Measurements from ENCODE around the gene VAPA.

VAPA gene

GRCh38 chr18:9915291-9916076, 1.7 kb downstream of the VAPA start:
- no peak for DNase-seq

DNA sequence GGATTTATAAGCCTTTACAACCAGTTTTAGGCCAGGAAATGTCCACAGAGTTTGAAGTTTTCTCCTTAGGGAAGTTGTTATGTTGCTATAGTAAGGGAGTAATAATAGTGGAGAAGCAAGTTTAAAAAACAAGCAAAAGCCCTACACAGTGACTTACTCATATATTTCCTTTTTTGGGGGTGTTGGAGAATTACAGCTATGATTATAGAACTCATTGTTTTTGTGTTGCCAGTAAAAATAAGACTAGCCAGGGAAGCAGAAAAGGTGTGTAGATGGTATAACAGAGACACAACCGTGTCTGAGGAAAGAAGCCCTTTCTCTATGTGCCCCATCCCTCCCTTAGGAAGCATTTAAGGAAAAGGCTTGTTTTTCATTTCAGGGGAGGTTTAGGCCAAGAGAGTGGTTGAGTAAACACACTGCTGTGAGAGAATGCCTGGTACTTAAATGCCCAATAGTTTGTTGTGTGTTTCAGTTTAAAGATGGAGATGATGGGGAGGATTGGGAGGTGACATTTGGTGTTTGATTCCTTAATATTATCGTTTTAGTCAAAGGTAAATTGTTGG, 2.3 kb downstream of the VAPA start:
- DNase-seq, result peak; percentile 9 to 49

DNA sequence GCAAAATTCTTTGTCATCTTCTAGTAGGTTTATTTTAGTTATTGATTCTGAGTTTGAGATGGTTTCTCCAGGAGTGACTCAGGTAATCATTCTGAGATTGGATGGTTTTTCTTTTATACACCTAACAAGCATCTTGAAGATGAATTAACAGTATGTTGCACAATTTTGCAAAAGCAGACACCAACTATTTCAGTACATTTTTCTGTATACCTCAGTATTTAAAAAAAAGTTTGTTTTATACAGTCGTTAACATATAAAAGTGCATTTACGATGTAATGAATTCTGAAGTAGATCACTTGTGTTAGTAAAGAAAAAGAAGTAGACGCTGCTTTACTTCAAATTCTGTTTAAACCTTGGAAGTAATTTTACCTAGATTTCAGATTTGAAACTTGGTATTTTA, 3.0 kb downstream of the VAPA start:
- no peak for DNase-seq

DNA sequence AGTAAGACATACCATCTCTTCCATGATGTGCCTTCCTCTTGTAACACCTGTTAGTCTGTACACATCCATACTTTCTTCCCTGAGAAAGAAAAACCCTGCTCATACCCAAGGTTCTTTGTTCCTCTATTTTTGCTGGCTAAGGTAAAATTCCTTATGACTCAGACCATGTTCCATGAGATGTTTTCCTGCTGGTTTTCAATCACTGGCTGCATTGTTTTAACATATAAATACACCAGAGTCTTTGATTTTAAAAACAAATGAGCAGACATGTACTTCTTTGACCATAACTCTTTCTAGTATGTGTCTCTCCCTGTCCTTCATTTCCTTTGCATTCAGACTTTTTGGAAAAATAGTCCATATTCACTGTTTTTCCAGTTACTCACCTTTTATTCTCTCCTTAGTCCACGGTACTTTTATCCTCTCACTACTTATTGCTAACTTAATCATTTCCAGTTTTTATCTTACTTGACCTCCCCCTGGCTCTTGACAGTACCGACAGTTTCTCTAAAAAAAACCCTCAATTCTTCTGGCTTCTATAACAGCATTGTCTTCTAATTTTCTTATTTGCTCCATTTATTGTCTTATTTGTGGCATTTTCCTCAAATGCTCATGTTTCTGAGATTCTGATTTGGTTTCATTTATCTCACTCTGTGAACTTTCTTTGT, 4.3 kb downstream of the VAPA start:
- DNase-seq, result no peak

DNA sequence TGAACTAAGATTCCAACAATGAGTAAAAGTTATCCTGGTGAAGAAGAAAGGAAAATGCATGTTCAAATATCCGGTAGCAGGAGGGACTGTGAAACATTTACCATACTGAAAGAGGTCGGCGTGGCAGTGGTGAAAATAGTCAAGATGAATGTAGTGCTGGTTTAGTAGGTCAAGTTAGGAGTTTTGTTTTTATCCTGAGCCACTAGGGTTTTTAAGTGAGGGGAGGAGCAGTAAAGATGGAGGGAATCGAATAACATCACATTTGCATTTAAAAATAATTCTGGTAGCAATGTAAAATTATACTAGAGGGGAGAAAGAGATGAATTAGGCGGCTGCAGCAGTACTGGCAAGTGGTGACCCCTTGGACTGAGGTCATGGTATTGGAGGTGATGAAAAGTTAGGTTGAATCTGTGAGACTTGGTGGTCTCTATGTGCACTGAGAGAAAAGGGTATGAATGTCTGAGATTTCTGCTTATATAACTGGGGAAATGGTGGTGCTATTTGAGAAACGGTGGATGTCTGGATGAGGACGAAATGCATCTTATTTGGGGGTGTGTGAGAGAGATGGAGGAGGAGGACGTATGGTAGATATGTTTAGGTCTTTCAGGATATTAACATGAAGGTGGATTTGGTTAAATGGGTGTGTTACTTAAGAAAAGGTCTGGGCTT, 5.9 kb downstream of the VAPA start:
- no peak for DNase-seq

GRCh38 chr18:9922592-9923311, 8.9 kb downstream of the VAPA start:
- DNase-seq, result no peak

DNA sequence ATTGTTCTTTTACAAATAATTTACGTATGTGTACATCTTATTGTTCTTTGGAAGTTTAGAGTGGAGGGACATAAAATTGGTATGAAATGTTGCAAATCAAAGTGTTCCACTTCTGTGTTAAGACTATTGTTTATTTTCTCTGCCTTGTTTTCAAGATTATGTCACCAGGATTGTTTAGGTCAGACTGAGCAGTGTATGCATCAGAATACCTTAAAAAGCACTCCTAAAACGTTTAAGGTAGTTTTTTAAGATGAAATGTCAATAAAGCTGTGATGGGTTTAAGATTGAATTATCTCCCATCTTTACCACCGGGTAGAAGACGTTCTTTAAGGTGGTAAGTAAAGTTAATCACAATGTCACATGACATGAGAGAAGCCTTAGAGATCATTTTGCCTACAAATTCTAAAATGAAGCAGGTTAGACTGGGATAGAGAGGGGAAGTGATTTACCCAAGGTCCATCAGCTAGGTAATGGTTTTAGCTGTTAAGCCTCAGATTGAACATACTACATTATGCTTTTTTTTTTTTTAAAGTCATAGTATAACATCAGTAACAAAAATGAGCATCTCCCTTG, 10.6 kb downstream of the VAPA start:
- no peak for DNase-seq

DNA sequence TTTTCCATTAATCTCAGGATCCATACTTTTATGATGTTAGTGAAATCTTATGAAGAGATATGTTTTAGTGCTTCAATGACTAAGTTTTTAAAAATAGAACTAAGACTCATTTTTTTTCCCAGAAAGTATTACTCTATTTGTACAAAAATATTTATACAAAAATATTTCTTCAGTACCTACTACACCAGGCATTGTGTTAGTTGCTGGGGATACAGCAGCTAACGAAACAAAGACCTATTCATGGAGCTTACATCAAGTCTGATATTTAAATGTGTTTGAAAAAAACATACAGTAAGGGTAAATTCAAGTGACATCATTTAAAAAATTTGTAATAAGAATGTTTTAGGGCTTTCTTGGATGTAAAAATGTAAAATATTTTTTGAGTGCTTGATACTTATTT, 11.6 kb downstream of the VAPA start:
- no peak for DNase-seq

DNA sequence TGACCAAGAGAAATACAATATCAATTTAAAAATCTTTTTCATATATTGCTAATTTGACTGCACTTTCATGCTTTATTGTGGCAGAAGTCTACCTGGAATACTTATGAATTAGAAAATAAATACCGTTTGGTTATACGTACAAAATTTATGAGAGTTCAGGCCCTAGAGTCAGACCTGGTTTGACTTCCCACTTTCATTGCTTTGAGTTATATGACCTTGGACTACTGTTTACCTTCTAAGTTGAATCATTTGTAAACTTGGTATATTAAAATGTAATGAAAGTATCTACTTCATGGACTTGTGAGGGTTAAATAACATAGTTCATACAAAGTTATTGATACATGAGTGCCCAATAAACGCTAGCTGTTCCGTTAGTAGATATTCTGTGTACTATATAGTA, 12.0 kb downstream of the VAPA start:
- no peak for DNase-seq

GRCh38 chr18:9926223-9926894, 12.5 kb downstream of the VAPA start:
- no peak for DNase-seq

DNA sequence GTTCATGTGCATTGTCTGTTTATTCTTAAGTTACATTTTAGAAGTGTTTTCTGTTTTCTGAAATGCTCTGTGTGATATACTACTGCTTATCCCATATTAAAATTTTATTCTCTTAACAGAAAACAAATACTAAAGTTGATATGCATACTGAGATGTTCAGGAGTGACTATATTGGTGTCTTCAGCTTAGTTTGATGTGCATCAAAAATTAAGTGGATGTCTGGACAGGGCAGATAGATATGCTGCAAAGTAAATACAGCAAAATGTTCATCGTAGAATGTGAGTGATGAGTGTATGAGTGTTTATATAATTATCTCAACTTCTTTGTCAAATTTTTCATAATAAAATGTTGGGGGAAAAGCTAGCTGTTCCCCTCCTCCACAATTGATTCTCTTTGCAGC, 13.2 kb downstream of the VAPA start:
- no peak for DNase-seq

GRCh38 chr18:9927392-9928063, 13.7 kb downstream of the VAPA start:
- no peak for DNase-seq

- DNase-seq, result no peak
These were observed 14.9 kb downstream of the VAPA start for GRCh38 chr18:9928646-9929259.

DNA sequence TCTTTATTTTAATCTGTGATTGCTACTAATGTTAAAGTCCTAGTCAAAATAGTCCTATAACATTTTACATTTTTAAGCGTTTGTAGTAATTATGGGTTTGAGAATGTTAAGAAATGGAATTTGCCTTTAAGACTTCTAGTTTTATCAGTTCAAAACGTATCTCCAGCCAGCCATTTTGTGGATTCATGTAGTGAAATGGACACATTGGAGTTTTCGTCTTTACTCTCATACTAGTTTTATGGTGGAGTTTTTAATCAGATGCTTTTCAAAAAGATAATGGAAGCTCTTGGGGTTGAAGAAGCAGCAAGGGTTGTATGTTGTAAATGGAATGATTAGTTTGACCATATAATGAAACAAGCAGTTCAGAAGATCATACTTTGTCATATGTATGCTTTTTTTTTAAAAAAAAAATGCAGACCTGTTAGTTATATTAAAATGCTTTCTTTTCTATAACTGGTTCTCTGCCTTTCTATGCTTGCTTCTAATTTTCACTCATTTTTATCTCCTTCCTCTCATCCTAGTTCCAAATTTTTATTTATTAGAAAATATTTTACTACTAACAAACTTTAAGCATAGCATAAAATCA, 16.6 kb downstream of the VAPA start:
- no peak for DNase-seq

DNA sequence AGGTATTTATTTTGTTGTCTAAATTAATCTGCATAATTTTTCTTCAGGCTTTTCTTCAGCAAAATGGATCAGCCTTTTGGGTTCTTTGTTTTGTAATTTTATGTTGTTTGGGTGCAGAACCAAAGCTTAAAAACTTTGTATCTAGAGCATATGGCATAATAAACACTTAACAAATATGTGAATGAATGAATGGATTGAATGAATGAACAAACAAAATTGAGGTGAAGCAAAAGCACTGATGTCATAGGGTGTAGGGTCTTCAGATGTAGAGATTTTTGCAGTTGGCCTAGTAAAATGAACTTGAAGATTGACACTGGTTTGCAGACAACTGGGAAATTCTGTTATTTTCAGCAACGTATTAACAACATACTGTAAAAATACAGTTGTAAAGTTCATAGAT, 17.3 kb downstream of the VAPA start:
- DNase-seq, result no peak

GRCh38 chr18:9931678-9932077, 17.9 kb downstream of the VAPA start:
- no peak for DNase-seq

GRCh38 chr18:9933865-9934264, 20.0 kb downstream of the VAPA start:
- DNase-seq, result no peak

- DNase-seq, result no peak
These were observed 20.5 kb downstream of the VAPA start for GRCh38 chr18:9934274-9934673.

- no peak for DNase-seq
These were observed 27.3 kb downstream of the VAPA start for GRCh38 chr18:9941103-9941502.

DNA sequence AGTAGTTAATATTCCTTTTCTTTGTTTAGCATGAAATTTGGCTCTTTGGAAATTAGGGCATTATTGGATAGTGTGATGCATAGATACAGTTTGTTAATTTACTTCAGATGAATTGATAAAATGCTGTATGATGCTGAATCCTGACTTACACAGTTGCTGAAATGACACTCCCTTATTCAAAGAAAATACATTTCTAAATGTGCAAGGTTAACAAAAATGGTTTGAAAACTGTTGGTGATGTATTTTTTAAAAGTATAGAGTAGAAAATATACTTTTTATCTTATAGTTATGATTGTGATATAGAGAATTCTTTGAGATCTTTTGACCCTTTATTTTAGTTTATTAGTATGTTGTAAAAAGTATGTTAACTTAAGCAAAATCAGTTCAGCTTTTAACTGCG, 27.8 kb downstream of the VAPA start:
- no peak for DNase-seq

DNA sequence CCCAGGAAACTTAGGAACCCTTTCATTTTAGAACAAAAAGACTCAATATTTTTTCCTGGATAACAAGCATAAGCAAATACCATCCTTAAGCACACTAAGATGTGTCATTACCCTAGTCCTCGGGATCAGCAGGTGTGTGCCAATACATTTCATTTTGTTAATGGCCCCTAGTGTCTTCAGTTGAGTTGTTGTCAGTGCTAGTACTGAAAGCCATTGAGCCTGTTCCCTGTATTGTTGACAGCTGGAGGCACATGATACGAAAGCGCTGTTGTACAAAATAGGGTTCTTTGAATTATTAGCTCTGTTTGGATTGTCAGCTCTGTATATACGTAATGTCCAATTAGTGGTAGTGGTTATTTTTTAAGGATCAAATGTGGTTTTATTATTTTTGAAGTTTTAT, 29.5 kb downstream of the VAPA start:
- DNase-seq, result no peak

Data from AML-193 (cell line).